SU-DHL-6 (cell line): Measurements from ENCODE around the gene GPR142.

ENCODE experiments used
- EZH2phosphoT487 ChIP-seq: fragments of 200-600 bp; sonication (generic), shearing (Covaris generic); conservative IDR thresholded peaks from 2 replicates; pipeline ENCODE4 v1.6.1; 2018; ENCODE audit warnings: mild to moderate bottlenecking, antibody characterized with exemption, low read length, moderate library complexity, mixed read lengths
- TF ChIP-seq, protein P1 (sequence below): fragments of 200-600 bp; sonication (generic); IDR thresholded peaks from one replicate; pipeline ENCODE4 v1.5.1; 2017; ENCODE audit warnings: antibody characterized with exemption, mild to moderate bottlenecking, low read length, moderate library complexity; ENCODE audit not compliant: insufficient read depth, poor library complexity, severe bottlenecking

DNA sequence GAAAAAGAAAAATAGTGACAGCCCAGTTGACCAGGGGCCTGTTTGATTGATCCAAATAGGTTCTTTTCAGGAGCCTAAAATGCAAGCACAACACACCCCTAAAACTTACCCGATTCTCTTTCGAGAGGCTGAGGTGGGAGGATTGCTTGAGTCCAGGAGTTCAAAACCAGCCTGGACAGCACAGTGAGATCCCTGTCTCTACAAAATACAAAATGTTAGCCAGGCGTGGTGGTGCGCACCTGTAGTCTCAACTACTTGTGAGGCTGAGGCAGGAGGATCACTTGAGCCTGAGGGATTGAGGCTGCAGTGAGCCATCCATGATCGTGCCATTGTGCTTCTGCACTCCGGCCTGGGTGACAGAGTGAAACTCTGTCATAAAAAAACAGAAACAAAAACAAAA is 42.8 kb upstream of the GPR142 start:
- TF ChIP-seq, protein P1, sequence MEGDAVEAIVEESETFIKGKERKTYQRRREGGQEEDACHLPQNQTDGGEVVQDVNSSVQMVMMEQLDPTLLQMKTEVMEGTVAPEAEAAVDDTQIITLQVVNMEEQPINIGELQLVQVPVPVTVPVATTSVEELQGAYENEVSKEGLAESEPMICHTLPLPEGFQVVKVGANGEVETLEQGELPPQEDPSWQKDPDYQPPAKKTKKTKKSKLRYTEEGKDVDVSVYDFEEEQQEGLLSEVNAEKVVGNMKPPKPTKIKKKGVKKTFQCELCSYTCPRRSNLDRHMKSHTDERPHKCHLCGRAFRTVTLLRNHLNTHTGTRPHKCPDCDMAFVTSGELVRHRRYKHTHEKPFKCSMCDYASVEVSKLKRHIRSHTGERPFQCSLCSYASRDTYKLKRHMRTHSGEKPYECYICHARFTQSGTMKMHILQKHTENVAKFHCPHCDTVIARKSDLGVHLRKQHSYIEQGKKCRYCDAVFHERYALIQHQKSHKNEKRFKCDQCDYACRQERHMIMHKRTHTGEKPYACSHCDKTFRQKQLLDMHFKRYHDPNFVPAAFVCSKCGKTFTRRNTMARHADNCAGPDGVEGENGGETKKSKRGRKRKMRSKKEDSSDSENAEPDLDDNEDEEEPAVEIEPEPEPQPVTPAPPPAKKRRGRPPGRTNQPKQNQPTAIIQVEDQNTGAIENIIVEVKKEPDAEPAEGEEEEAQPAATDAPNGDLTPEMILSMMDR, result no peak
- no peak for TF ChIP-seq EZH2phosphoT487
